ENCODE data around the gene PTGDS. TPM values are rescaled to one million over a fixed set of nuclear protein-coding genes. Genes with fewer than 3 reads are reported as not detected.

PTGDS gene
- total RNA-seq, 1 donor from 2014 or later, result 3.8 TPM

GRCh38 chr9:137027369-137028262, 50.3 kb downstream of the PTGDS start, which contains the start of gene ABCA2:
Gene ABCA2, minus strand, starts transcription at chr9:137028237. Its CDS starts 97 bp downstream, at chr9:137028140.
- no peak for TF ChIP-seq CTCF (IDR thresholded peaks at IDR 0.05; ENCODE audit: insufficient read depth, low read length, poor library complexity, severe bottlenecking)
- peaks cover 4% of the 10 kb centered on the region for H3K27me3 ChIP-seq (ENCODE audit: control insufficient read depth, insufficient read depth, low read length)
- H3K4me3 ChIP-seq (ENCODE audit: low read depth, low read length), result peak within 1 kb of the TSS; percentile 36
- DNase-seq (ENCODE audit: low read depth), result no peak
- no peaks in the 10 kb centered on the region for H3K36me3 ChIP-seq (ENCODE audit: control insufficient read depth, insufficient read depth, low read length)

GRCh38 chr9:137028263-137029057, 51.2 kb downstream of the PTGDS start:
- peaks cover 4% of the 10 kb centered on the region for H3K27me3 ChIP-seq (ENCODE audit: control insufficient read depth, insufficient read depth, low read length)
- H3K4me3 ChIP-seq (ENCODE audit: low read depth, low read length), result peak overlapping the region; percentile 36
- TF ChIP-seq CTCF (IDR thresholded peaks at IDR 0.05; ENCODE audit: insufficient read depth, low read length, poor library complexity, severe bottlenecking), result peak; percentile 56
- no peak for DNase-seq (ENCODE audit: low read depth)
- no peaks in the 10 kb centered on the region for H3K36me3 ChIP-seq (ENCODE audit: control insufficient read depth, insufficient read depth, low read length)

GRCh38 chr9:137029058-137029936, 52.0 kb downstream of the PTGDS start:
- Histone ChIP-seq H3K4me3 (ENCODE audit: low read depth, low read length) (no peak overlapping the region), H3K27me3 (ENCODE audit: control insufficient read depth, insufficient read depth, low read length) (peaks cover 6% of the 10 kb centered on the region), H3K36me3 (ENCODE audit: control insufficient read depth, insufficient read depth, low read length) (no peaks in the 10 kb centered on the region)
- DNase-seq (ENCODE audit: low read depth), result no peak
- peak; percentile 96 for TF ChIP-seq CTCF (IDR thresholded peaks at IDR 0.05; ENCODE audit: insufficient read depth, low read length, poor library complexity, severe bottlenecking)

- TF ChIP-seq CTCF (IDR thresholded peaks at IDR 0.05; ENCODE audit: insufficient read depth, low read length, poor library complexity, severe bottlenecking), result no peak
- Histone ChIP-seq H3K4me3 (ENCODE audit: low read depth, low read length) (no peak overlapping the region), H3K27me3 (ENCODE audit: control insufficient read depth, insufficient read depth, low read length) (peaks cover 6% of the 10 kb centered on the region), H3K36me3 (ENCODE audit: control insufficient read depth, insufficient read depth, low read length) (no peaks in the 10 kb centered on the region)
- DNase-seq (ENCODE audit: low read depth), result no peak
Measured at GRCh38 chr9:137030006-137030405, 52.7 kb downstream of the PTGDS start.
